GM12892 (cell line): Measurements from ENCODE around the gene MAX.

Source experiments
- DNase-seq: peaks from one replicate; pipeline ENCODE4 v3.0.0; 2011; ENCODE audit not compliant: insufficient read length
- FAIRE-seq: peaks from 2 replicates; lab custom pipeline; 2011; peaks lifted over from hg19 to GRCh38; lab: Jason Lieb, UNC
- POLR2A ChIP-seq: IDR thresholded peaks from 2 replicates; pipeline ENCODE4 v1.6.1; 2011; ENCODE audit warnings: low read depth, low read length, control low read depth
- POLR2AphosphoS5 ChIP-seq: IDR thresholded peaks from 2 replicates; pipeline ENCODE4 v1.6.1; 2011; ENCODE audit warnings: low read depth, low read length, control low read depth
- TAF1 ChIP-seq: IDR thresholded peaks from 2 replicates; pipeline ENCODE4 v1.6.1; 2011; ENCODE audit warnings: low read depth, mild to moderate bottlenecking, control low read depth, low read length, borderline replicate concordance

The MAX gene

GRCh38 chr14:65132855-65133254 lies 30.5 kb upstream of the MAX start:
- FAIRE-seq (no peak), DNase-seq (no peak)
- no peak for TF ChIP-seq POLR2AphosphoS5
- no peak for TF ChIP-seq TAF1
- TF ChIP-seq POLR2A: no peak

- FAIRE-seq (no peak), DNase-seq (no peak)
- TF ChIP-seq TAF1: no peak
- TF ChIP-seq POLR2AphosphoS5: no peak
- no peak for TF ChIP-seq POLR2A
Measured at GRCh38 chr14:65131301-65131701, 29.0 kb upstream of the MAX start.

GRCh38 chr14:65128096-65128495 lies 25.8 kb upstream of the MAX start:
- TF ChIP-seq TAF1 (no peak), POLR2A (no peak), POLR2AphosphoS5 (no peak)
- FAIRE-seq (no peak), DNase-seq (no peak)

- DNase-seq (no peak), FAIRE-seq (no peak)
- TF ChIP-seq POLR2A (no peak), TAF1 (no peak)
Measured at GRCh38 chr14:65117769-65118745, 15.7 kb upstream of the MAX start.

GRCh38 chr14:65115615-65116014 lies 13.3 kb upstream of the MAX start:
- FAIRE-seq: no peak

GRCh38 chr14:65110525-65110924 lies 8.2 kb upstream of the MAX start:
- TF ChIP-seq TAF1: no peak
- TF ChIP-seq POLR2A: no peak
- no peak for TF ChIP-seq POLR2AphosphoS5
- no peak for DNase-seq
- no peak for FAIRE-seq

More at GRCh38 chr14:65115615-65116014, 13.3 kb upstream of the MAX start:
- no peak for DNase-seq
- TF ChIP-seq POLR2A (no peak), TAF1 (no peak), POLR2AphosphoS5 (no peak)

GRCh38 chr14:65109357-65109756 lies 7.0 kb upstream of the MAX start:
- no peak for DNase-seq
- no peak for TF ChIP-seq POLR2A
- TF ChIP-seq POLR2AphosphoS5: no peak
- TF ChIP-seq TAF1: no peak
- FAIRE-seq: no peak

GRCh38 chr14:65107200-65107599 lies 4.9 kb upstream of the MAX start:
- FAIRE-seq (no peak), DNase-seq (no peak)
- TF ChIP-seq POLR2AphosphoS5 (no peak), POLR2A (no peak), TAF1 (no peak)

- FAIRE-seq: no peak
- no peak for TF ChIP-seq POLR2A
- no peak for TF ChIP-seq TAF1
- TF ChIP-seq POLR2AphosphoS5: no peak
- no peak for DNase-seq
Measured at GRCh38 chr14:65106736-65107135, 4.4 kb upstream of the MAX start.

GRCh38 chr14:65106316-65106715 lies 4.0 kb upstream of the MAX start:
- FAIRE-seq (no peak), DNase-seq (no peak)
- TF ChIP-seq POLR2A (no peak), TAF1 (no peak), POLR2AphosphoS5 (no peak)

- no peak for DNase-seq
- no peak for TF ChIP-seq TAF1
- TF ChIP-seq POLR2A: no peak
- no peak for TF ChIP-seq POLR2AphosphoS5
- FAIRE-seq: no peak
Measured at GRCh38 chr14:65104791-65105190, 2.5 kb upstream of the MAX start.

GRCh38 chr14:65103150-65103760 lies 938 bp upstream of the MAX start:
- FAIRE-seq (no peak), DNase-seq (no peak)
- TF ChIP-seq POLR2AphosphoS5 (no peak), POLR2A (no peak), TAF1 (no peak)
